ENCODE measurements around the gene SIGLEC6.
"Not testable (repeated sequence)": the region's sequence is repeated elsewhere in the genome, so short reads cannot be mapped to it uniquely, and the experiment has no call there.

The SIGLEC6 gene

GRCh38 chr19:51508059-51508733, 23.3 kb downstream of the SIGLEC6 start:
- DNase-seq: no peak

- no peak for DNase-seq
These were observed 23.8 kb downstream of the SIGLEC6 start for GRCh38 chr19:51507640-51508058.

- no peak for DNase-seq
These were observed 24.3 kb downstream of the SIGLEC6 start for GRCh38 chr19:51507192-51507591.

- DNase-seq: no peak
These were observed 25.6 kb downstream of the SIGLEC6 start for GRCh38 chr19:51505904-51506303.

GRCh38 chr19:51503896-51504295, 27.6 kb downstream of the SIGLEC6 start:
- DNase-seq: no peak

- DNase-seq: no peak
These were observed 28.1 kb downstream of the SIGLEC6 start for GRCh38 chr19:51503286-51503817.

- DNase-seq: no peak
These were observed 29.7 kb downstream of the SIGLEC6 start, which contains the start of gene SIGLEC12 for GRCh38 chr19:51501594-51502263. SIGLEC12 (minus strand) TSS chr19:51501800; CDS start chr19:51501733, 67 bp downstream.

GRCh38 chr19:51500931-51501330, 30.5 kb downstream of the SIGLEC6 start:
- not testable (repeated sequence) for DNase-seq

- DNase-seq: no peak
These were observed 33.8 kb downstream of the SIGLEC6 start for GRCh38 chr19:51497666-51498065.

GRCh38 chr19:51493776-51494175, 37.7 kb downstream of the SIGLEC6 start:
- no peak for DNase-seq

GRCh38 chr19:51491586-51491985, 39.9 kb downstream of the SIGLEC6 start:
- DNase-seq: no peak

- no peak for DNase-seq
These were observed 40.8 kb downstream of the SIGLEC6 start for GRCh38 chr19:51490676-51491075.

- no peak for DNase-seq
These were observed 42.4 kb downstream of the SIGLEC6 start for GRCh38 chr19:51489113-51489512.

GRCh38 chr19:51488491-51488890, 43.0 kb downstream of the SIGLEC6 start:
- DNase-seq: no peak

- no peak for DNase-seq
These were observed 45.4 kb downstream of the SIGLEC6 start for GRCh38 chr19:51485960-51486660.

GRCh38 chr19:51480590-51480989, 50.9 kb downstream of the SIGLEC6 start:
- DNase-seq: no peak

GRCh38 chr19:51479531-51480331, 51.7 kb downstream of the SIGLEC6 start:
- no peak for DNase-seq

GRCh38 chr19:51478381-51479234, 52.9 kb downstream of the SIGLEC6 start, which contains the start of gene CEACAM18:
CEACAM18 (plus strand) TSS chr19:51478539.
- DNase-seq: no peak

- no peak for DNase-seq
These were observed 54.1 kb downstream of the SIGLEC6 start for GRCh38 chr19:51477344-51477743.

- no peak for DNase-seq
These were observed 55.3 kb downstream of the SIGLEC6 start for GRCh38 chr19:51476164-51476563.

GRCh38 chr19:51473009-51473707, 58.3 kb downstream of the SIGLEC6 start:
- peak; percentile 25 for DNase-seq
